Right lobe of liver (tissue), 6 donors: ENCODE results near the gene KIF2C. TPM values are rescaled to one million over a fixed set of nuclear protein-coding genes. Genes with fewer than 3 reads are reported as not detected.

Experiments used
- ATAC-seq, 4 donors: fragments of 200-7000 bp; cut with Tn5 transposase; one replicate each; pipeline ENCODE4 v1.9.1; 2020; ENCODE audit warnings: mild to moderate bottlenecking in 4 of 4, moderate library complexity in 4 of 4
- DNase-seq, 3 donors: peaks; one replicate each; pipeline ENCODE4 v3.0.0-alpha.2; 2020
- H3K27ac ChIP-seq, 3 donors: fragments of 200-600 bp; one replicate each; pipeline ENCODE4 v1.8.0; 2022
- H3K27me3 ChIP-seq, 2 donors: fragments of 200-600 bp; one replicate each; pipeline ENCODE4 v1.8.0; 2022
- H3K36me3 ChIP-seq, 4 donors: fragments of 200-600 bp; sonication (generic) in 1 of 4; one replicate each; pipeline versions ENCODE4 v1.5.1 to v1.8.0; 2017 to 2022; ENCODE audit warnings: control low read depth in 1 of 4
- H3K4me1 ChIP-seq, 4 donors: fragments of 200-600 bp; sonication (generic) in 1 of 4; one replicate each; pipeline versions ENCODE4 v1.5.1 to v1.8.0; 2017 to 2022; ENCODE audit warnings: control low read depth in 1 of 4
- H3K4me3 ChIP-seq, 3 donors: fragments of 200-600 bp; one replicate each; pipeline ENCODE4 v1.8.0; 2022
- H3K9me3 ChIP-seq, 4 donors: fragments of 200-600 bp; sonication (generic) in 1 of 4; one replicate each; pipeline versions ENCODE4 v1.5.1 to v1.8.0; 2017 to 2022; ENCODE audit warnings: control low read depth in 1 of 4
- CTCF ChIP-seq, 4 donors: fragments of 200-600 bp in 3 of 4; fragments of 450-650 bp in 1 of 4; IDR thresholded peaks; one replicate each; pipeline versions ENCODE4 v1.5.1 to v1.8.0; 2016 to 2022; ENCODE audit warnings: antibody characterized with exemption in 4 of 4, mild to moderate bottlenecking in 2 of 4
- POLR2A ChIP-seq: fragments of 450-650 bp; IDR thresholded peaks from one replicate; pipeline ENCODE4 v1.6.1; 2017; ENCODE audit warnings: antibody characterized with exemption, mild to moderate bottlenecking
- WGBS: methylation state at CpG from one replicate; pipeline ENCODE4 v1.1.6; 2018; ENCODE audit warnings: low coverage, low lambda C conversion rate; ENCODE audit not compliant: insufficient coverage; ENCODE audit errors: missing lambda C conversion rate; 5-methylcytosine and 5-hydroxymethylcytosine counted together
- intact Hi-C, 2 donors: fragments of 100-400 bp; cut with DNase I; formaldehyde crosslinking; loops; one replicate each; pipeline versions ENCODE4 v1.11.2 to v1.14.1; 2022
- total RNA-seq, 6 experiments: library from RNA; depleted of rRNA in 2 of 6; stranded (reverse); fragments of >200 nt in 2 of 6; fragmentation: NEBNext Ultra II Directional in 3 of 6; extraction: Animal tissue kit (Norgen Biotek cat#: 25700) in 3 of 6; gene quantifications; one replicate each; pipeline versions ENCODE4 v1.1.0 to v1.2.4, GENCODE V29; 2016 to 2023
- donor health status: DM: no; HTN: yes; CAD: no.
- donor health status: DM: no; HTN: no; CAD: no.
- donor health status: DM: no; HTN: no; CAD: no.
- donor health status: DM: no; HTN: yes; CAD: no.
- donor health status: DM: no; HTN: yes; CAD: no.

The KIF2C gene
- total RNA-seq, 6 experiments from 2014 or later, result 0.22 to 1.4 (median 0.37) TPM; not detected in 1

- H3K27me3 ChIP-seq, result no peaks in the 10 kb centered on the region
- H3K27ac ChIP-seq, result no peak overlapping the region
- H3K4me3 ChIP-seq, result no peak overlapping the region
- peaks cover 2 to 24% (median 10%) of the 10 kb centered on the region in 4 donors for H3K4me1 ChIP-seq
- ATAC-seq (no peak), DNase-seq (peak in 1 of 3 donors; percentile 56)
- no peak for TF ChIP-seq POLR2A
- intact Hi-C loops, result no loop called here
- 57% methylated on average over 1 of the region's 13 CpGs for WGBS
- peaks cover 0 to 13% (median 1%) of the 10 kb centered on the region in 4 donors for H3K36me3 ChIP-seq
- H3K9me3 ChIP-seq, result no peaks in the 10 kb centered on the region
Observed at GRCh38 chr1:44802306-44803061, 62.8 kb downstream of the KIF2C start.

- H3K36me3 ChIP-seq, result peaks cover 0 to 13% (median 1%) of the 10 kb centered on the region in 4 donors
- no peaks in the 10 kb centered on the region for H3K9me3 ChIP-seq
- TF ChIP-seq CTCF (IDR thresholded peaks at IDR 0.05) (no peak), POLR2A (no peak)
- H3K27me3 ChIP-seq, result no peaks in the 10 kb centered on the region
- H3K27ac ChIP-seq, result no peak overlapping the region
- DNase-seq (no peak), ATAC-seq (no peak)
- peaks cover 2 to 29% (median 13%) of the 10 kb centered on the region in 4 donors for H3K4me1 ChIP-seq
- H3K4me3 ChIP-seq, result no peak overlapping the region
- intact Hi-C loops, result no loop called here
- WGBS, result 93% methylated on average over 7 of the region's 9 CpGs
Observed at GRCh38 chr1:44803062-44803311, 63.4 kb downstream of the KIF2C start.

GRCh38 chr1:44803312-44804095, 63.9 kb downstream of the KIF2C start:
- no peaks in the 10 kb centered on the region for H3K27me3 ChIP-seq
- ATAC-seq (no peak), DNase-seq (peak in 1 of 3 donors; percentile 46)
- TF ChIP-seq POLR2A (no peak), CTCF (IDR thresholded peaks at IDR 0.05) (no peak)
- intact Hi-C loops, result no loop called here
- peaks cover 2 to 34% (median 18%) of the 10 kb centered on the region in 4 donors for H3K4me1 ChIP-seq
- 69% methylated on average over 4 of the region's 13 CpGs for WGBS
- peaks cover 0 to 13% (median 1%) of the 10 kb centered on the region in 4 donors for H3K36me3 ChIP-seq
- no peak overlapping the region for H3K27ac ChIP-seq
- H3K9me3 ChIP-seq, result no peaks in the 10 kb centered on the region
- H3K4me3 ChIP-seq, result no peak overlapping the region

- 95% methylated on average over 15 of the region's 20 CpGs for WGBS
- intact Hi-C loops, result no loop called here
- DNase-seq, result peak in 2 of 3 donors; percentile 41 to 56
- peaks cover 0 to 13% (median 1%) of the 10 kb centered on the region in 4 donors for H3K36me3 ChIP-seq
- no peaks in the 10 kb centered on the region for H3K27me3 ChIP-seq
- TF ChIP-seq POLR2A, result no peak
- TF ChIP-seq CTCF (IDR thresholded peaks at IDR 0.05), result no peak
- H3K4me1 ChIP-seq, result peaks cover 2 to 49% (median 28%) of the 10 kb centered on the region in 4 donors
- no peak overlapping the region for H3K4me3 ChIP-seq
- no peaks in the 10 kb centered on the region for H3K9me3 ChIP-seq
- no peak for ATAC-seq
- H3K27ac ChIP-seq, result peak overlapping the region in 1 of 3 donors; percentile 96
Observed at GRCh38 chr1:44805311-44806024, 65.8 kb downstream of the KIF2C start.
